ENCODE measurements around the gene DLST. TPM values are rescaled to one million over a fixed set of nuclear protein-coding genes. Genes with fewer than 3 reads are reported as not detected.

The DLST gene
- total RNA-seq, 1 donor from 2014 or later = 101 TPM

DNA sequence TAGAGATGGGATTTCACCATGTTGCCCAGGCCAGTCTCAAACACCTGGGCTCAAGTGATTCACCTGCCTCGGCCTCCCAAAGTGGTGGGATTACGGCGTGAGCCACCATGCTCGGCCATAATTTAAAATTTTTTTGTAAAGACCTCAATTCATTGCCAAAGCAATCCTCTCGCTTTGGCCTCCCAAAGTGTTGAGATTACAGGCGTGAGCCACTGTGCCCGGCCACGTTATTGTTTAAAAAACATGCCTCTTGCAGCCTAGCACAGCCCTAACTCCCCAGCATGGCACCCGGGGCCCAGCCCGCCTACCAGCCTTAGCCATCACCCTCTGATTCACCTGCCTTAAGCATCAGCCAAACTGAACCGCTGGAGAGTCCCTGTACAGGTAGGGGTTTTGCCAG, 54.4 kb downstream of the DLST start:
- no peak for TF ChIP-seq CTCF (IDR thresholded peaks at IDR 0.05)
- Mint-ChIP-seq H3K4me3 (ENCODE audit: unreplicated experiment) (no peak overlapping the region), H3K36me3 (ENCODE audit: unreplicated experiment) (no peaks in the 10 kb centered on the region), H3K4me1 (ENCODE audit: unreplicated experiment) (peaks cover 25% of the 10 kb centered on the region), H3K9me3 (ENCODE audit: unreplicated experiment) (no peaks in the 10 kb centered on the region), H3K27me3 (ENCODE audit: unreplicated experiment) (peaks cover 10% of the 10 kb centered on the region), H3K27ac (ENCODE audit: unreplicated experiment) (no peak overlapping the region)
- DNase-seq (ENCODE audit: extremely low spot score, unreplicated experiment) = no peak

DNA sequence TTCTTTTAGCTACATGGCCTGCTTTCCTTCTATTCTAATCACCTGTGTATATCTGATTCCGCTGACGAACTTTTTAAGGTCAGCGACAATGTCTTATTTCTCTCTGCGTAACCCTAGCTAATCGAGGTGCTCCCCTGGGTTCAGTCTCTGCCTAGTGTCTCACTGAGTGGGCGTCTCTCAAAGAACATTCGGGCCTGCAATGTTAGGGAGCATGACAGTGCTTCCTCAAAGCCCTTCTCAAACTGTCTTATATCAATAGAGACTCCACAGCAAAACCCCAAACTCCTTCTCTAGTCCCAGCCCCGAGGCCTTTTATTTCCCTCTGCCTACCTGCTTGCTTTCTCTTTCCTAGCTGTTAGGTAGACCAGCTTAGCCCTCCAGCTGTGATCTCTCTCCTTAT, 55.0 kb downstream of the DLST start:
- TF ChIP-seq CTCF (IDR thresholded peaks at IDR 0.05) = no peak
- no peak for DNase-seq (ENCODE audit: extremely low spot score, unreplicated experiment)
- Mint-ChIP-seq H3K4me3 (ENCODE audit: unreplicated experiment) (no peak overlapping the region), H3K27ac (ENCODE audit: unreplicated experiment) (no peak overlapping the region), H3K4me1 (ENCODE audit: unreplicated experiment) (peaks cover 30% of the 10 kb centered on the region), H3K9me3 (ENCODE audit: unreplicated experiment) (no peaks in the 10 kb centered on the region), H3K27me3 (ENCODE audit: unreplicated experiment) (peaks cover 10% of the 10 kb centered on the region), H3K36me3 (ENCODE audit: unreplicated experiment) (no peaks in the 10 kb centered on the region)

DNA sequence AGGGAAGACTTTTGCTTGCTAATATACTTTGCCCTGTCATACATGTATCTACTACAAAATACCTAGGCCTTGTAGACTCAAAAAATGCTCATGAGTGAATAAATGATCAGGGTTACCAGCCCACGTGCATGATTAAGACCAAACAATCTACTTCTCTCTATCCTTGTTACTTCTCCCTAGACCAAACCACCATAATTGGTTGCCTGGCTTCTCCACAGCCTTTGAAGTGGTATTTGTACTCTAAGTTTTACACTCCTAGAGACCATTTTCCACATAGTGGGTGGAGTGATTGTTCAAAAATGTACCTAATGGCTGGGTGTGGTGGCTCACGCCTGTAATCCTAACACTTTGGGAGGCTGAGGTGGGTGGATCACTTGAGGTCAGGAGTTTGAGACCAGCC, 55.5 kb downstream of the DLST start:
- no peaks in the 10 kb centered on the region for H3K9me3 Mint-ChIP-seq (ENCODE audit: unreplicated experiment)
- H3K4me3 Mint-ChIP-seq (ENCODE audit: unreplicated experiment) = no peak overlapping the region
- H3K27ac Mint-ChIP-seq (ENCODE audit: unreplicated experiment) = no peak overlapping the region
- peaks cover 32% of the 10 kb centered on the region for H3K4me1 Mint-ChIP-seq (ENCODE audit: unreplicated experiment)
- H3K27me3 Mint-ChIP-seq (ENCODE audit: unreplicated experiment) = peaks cover 10% of the 10 kb centered on the region
- no peaks in the 10 kb centered on the region for H3K36me3 Mint-ChIP-seq (ENCODE audit: unreplicated experiment)
- no peak for TF ChIP-seq CTCF (IDR thresholded peaks at IDR 0.05)
- no peak for DNase-seq (ENCODE audit: extremely low spot score, unreplicated experiment)

GRCh38 chr14:74938531-74939495, 57.1 kb downstream of the DLST start:
- Mint-ChIP-seq H3K27me3 (ENCODE audit: unreplicated experiment) (peaks cover 2% of the 10 kb centered on the region), H3K36me3 (ENCODE audit: unreplicated experiment) (no peaks in the 10 kb centered on the region), H3K27ac (ENCODE audit: unreplicated experiment) (no peak overlapping the region), H3K4me1 (ENCODE audit: unreplicated experiment) (peaks cover 25% of the 10 kb centered on the region), H3K9me3 (ENCODE audit: unreplicated experiment) (no peaks in the 10 kb centered on the region), H3K4me3 (ENCODE audit: unreplicated experiment) (no peak overlapping the region)
- no peak for DNase-seq (ENCODE audit: extremely low spot score, unreplicated experiment)
- no peak for TF ChIP-seq CTCF (IDR thresholded peaks at IDR 0.05)

- no peak overlapping the region for H3K4me3 Mint-ChIP-seq (ENCODE audit: unreplicated experiment)
- no peak for DNase-seq (ENCODE audit: extremely low spot score, unreplicated experiment)
- TF ChIP-seq CTCF (IDR thresholded peaks at IDR 0.05) = no peak
- no peak overlapping the region for H3K27ac Mint-ChIP-seq (ENCODE audit: unreplicated experiment)
- no peaks in the 10 kb centered on the region for H3K27me3 Mint-ChIP-seq (ENCODE audit: unreplicated experiment)
- H3K4me1 Mint-ChIP-seq (ENCODE audit: unreplicated experiment) = peaks cover 25% of the 10 kb centered on the region
- H3K9me3 Mint-ChIP-seq (ENCODE audit: unreplicated experiment) = no peaks in the 10 kb centered on the region
- no peaks in the 10 kb centered on the region for H3K36me3 Mint-ChIP-seq (ENCODE audit: unreplicated experiment)
Measured at GRCh38 chr14:74940956-74941565, 59.3 kb downstream of the DLST start.
